Erythroblast (primary cell): ENCODE measurements around the gene PVR.

ENCODE experiments used
- GATA1 ChIP-seq: IDR thresholded peaks from 2 replicates; pipeline ENCODE4 v1.6.1; 2011; ENCODE audit warnings: low read depth, mild to moderate bottlenecking, control low read depth, low read length, moderate library complexity
- POLR2A ChIP-seq: IDR thresholded peaks from 2 replicates; pipeline ENCODE4 v1.6.1; 2011; ENCODE audit warnings: mild to moderate bottlenecking, low read length

GRCh38 chr19:44690131-44690440 lies 46.4 kb downstream of the PVR start:
- TF ChIP-seq POLR2A, result no peak
- TF ChIP-seq GATA1, result no peak
